GM12878 (cell line): ENCODE measurements around the gene SPATA1. TPM values are rescaled to one million over a fixed set of nuclear protein-coding genes. Genes with fewer than 3 reads are reported as not detected.

Experiments
- ATAC-seq: fragments of 200-7000 bp; cut with Tn5 transposase; 3 replicates; pipeline ENCODE4 v1.9.1; 2020; ENCODE audit warnings: mild to moderate bottlenecking, moderate library complexity
- BruUV-seq: library from RNA; stranded (reverse); fragments of 400-500 nt; replicated peaks from 2 replicates; lab custom pipeline; 2021; lab: Mats Ljungman, UMichigan
- CTCF ChIA-PET: fragments of 300-600 bp; sonication (Branson Sonifier 250); formaldehyde crosslinking; extraction: SDS; loops from one replicate; lab custom pipeline; 2021; ENCODE audit warnings: inconsistent platforms; lab: Yijun Ruan, JAX
- POLR2A ChIA-PET: fragments of 350-600 bp; formaldehyde crosslinking; extraction: SDS; loops from one replicate; lab custom pipeline; 2021; ENCODE audit warnings: inconsistent platforms; lab: Charles Lee
- RAD21 ChIA-PET: fragments of 300-600 bp; sonication (Branson Sonifier 250); formaldehyde crosslinking; loops from one replicate; lab custom pipeline; 2023; ENCODE audit warnings: antibody characterized with exemption; ENCODE audit not compliant: unreplicated experiment; lab: Charles Lee
- SMC1A ChIA-PET: fragments of 300-600 bp; sonication (Branson Sonifier 250); formaldehyde crosslinking; loops from one replicate; lab custom pipeline; 2023; ENCODE audit not compliant: unreplicated experiment, uncharacterized antibody; lab: Charles Lee
- DNase-seq: peaks from one replicate; pipeline ENCODE4 v3.0.0-alpha.2; 2011; ENCODE audit warnings: low read depth, low spot score
- FAIRE-seq: peaks from 3 replicates; lab custom pipeline; 2011; peaks lifted over from hg19 to GRCh38; lab: Jason Lieb, UNC
- H2AFZ ChIP-seq: 2 replicates; pipeline ENCODE4 v1.6.0; 2011; ENCODE audit warnings: low read depth, low read length, control low read depth; ENCODE audit not compliant: control insufficient read depth
- H3K27ac ChIP-seq: 2 replicates; pipeline ENCODE4 v1.5.1; 2011; ENCODE audit warnings: control low read depth; ENCODE audit not compliant: control insufficient read depth, insufficient read depth
- H3K27me3 ChIP-seq, 2 experiments: replicated peaks in 1 of 2; 2 replicates each; pipeline versions ENCODE4 v1.6.0 to v1.6.1; 2011; ENCODE audit warnings: low read length in 1 of 2; ENCODE audit not compliant: control insufficient read depth in 2 of 2, insufficient read depth in 2 of 2
- H3K36me3 ChIP-seq, 2 experiments: 2 replicates each; pipeline ENCODE4 v1.5.1; 2011; ENCODE audit warnings: low read length in 1 of 2; ENCODE audit not compliant: control insufficient read depth in 2 of 2, insufficient read depth in 2 of 2
- H3K4me1 ChIP-seq: 2 replicates; pipeline ENCODE4 v1.6.1; 2011; ENCODE audit warnings: mild to moderate bottlenecking, low read length, moderate library complexity, mixed read lengths; ENCODE audit not compliant: control insufficient read depth, insufficient read depth
- H3K4me2 ChIP-seq: 2 replicates; pipeline ENCODE4 v1.6.0; 2011; ENCODE audit warnings: control low read depth; ENCODE audit not compliant: control insufficient read depth, insufficient read depth
- H3K4me3 ChIP-seq: fragments of 200-600 bp; sonication (generic); 2 replicates; pipeline ENCODE4 v1.5.1; 2016
- H3K79me2 ChIP-seq: 2 replicates; pipeline ENCODE4 v1.6.0; 2011; ENCODE audit warnings: low read length; ENCODE audit not compliant: control insufficient read depth, insufficient read depth
- H3K9ac ChIP-seq: 2 replicates; pipeline ENCODE4 v1.8.0; 2011; ENCODE audit warnings: low read length, control low read depth, mixed read lengths; ENCODE audit not compliant: control insufficient read depth, insufficient read depth
- H3K9me3 ChIP-seq: replicated peaks from 3 replicates; pipeline ENCODE4 v1.5.1; 2011; ENCODE audit warnings: mild to moderate bottlenecking, low read length; ENCODE audit not compliant: control insufficient read depth, insufficient read depth
- H4K20me1 ChIP-seq: 2 replicates; pipeline ENCODE4 v1.6.0; 2011; ENCODE audit not compliant: control insufficient read depth, insufficient read depth
- CREB1 ChIP-seq: IDR thresholded peaks from 2 replicates; pipeline ENCODE4 v1.6.1; 2012; ENCODE audit warnings: low read depth, mild to moderate bottlenecking, inconsistent platforms
- EGR1 ChIP-seq, 2 experiments: IDR thresholded peaks; 1 replicate in 1 of 2; 2 replicates in 1 of 2; pipeline ENCODE4 v1.6.1; 2011 to 2012; ENCODE audit warnings: low read depth in 2 of 2, low read length in 2 of 2, borderline replicate concordance in 1 of 2, mild to moderate bottlenecking in 1 of 2, moderate library complexity in 1 of 2
- FOXK2 ChIP-seq: fragments of 450-650 bp; IDR thresholded peaks from 2 replicates; pipeline ENCODE4 v1.6.1; 2017; ENCODE audit warnings: mild to moderate bottlenecking, moderate library complexity
- GATAD2B ChIP-seq: fragments of 450-650 bp; conservative IDR thresholded peaks from 2 replicates; pipeline ENCODE4 v1.6.1; 2017; ENCODE audit warnings: low read depth, mild to moderate bottlenecking, moderate library complexity
- HCFC1 ChIP-seq: fragments of 150-350 bp; IDR thresholded peaks from 2 replicates; pipeline ENCODE4 v1.6.1; 2014; ENCODE audit warnings: low read length
- LARP7 ChIP-seq: fragments of 450-650 bp; IDR thresholded peaks from 2 replicates; pipeline ENCODE4 v1.6.1; 2017; ENCODE audit warnings: mild to moderate bottlenecking
- MTA3 ChIP-seq: IDR thresholded peaks from 2 replicates; pipeline ENCODE4 v1.6.1; 2012; ENCODE audit warnings: low read length, inconsistent platforms, borderline replicate concordance
- NR2F1 ChIP-seq: fragments of 450-650 bp; conservative IDR thresholded peaks from 2 replicates; pipeline ENCODE4 v1.6.1; 2017; ENCODE audit warnings: mild to moderate bottlenecking
- RAD51 ChIP-seq: fragments of 450-650 bp; IDR thresholded peaks from 2 replicates; pipeline ENCODE4 v1.6.1; 2016; ENCODE audit warnings: moderate library complexity, mild to moderate bottlenecking, inconsistent platforms
- SIN3A ChIP-seq: IDR thresholded peaks from 2 replicates; pipeline ENCODE4 v1.6.1; 2012; ENCODE audit warnings: low read depth, low read length, improper control_type of control experiment
- SMARCA5 ChIP-seq: fragments of 450-650 bp; IDR thresholded peaks from 2 replicates; pipeline ENCODE4 v1.6.1; 2017; ENCODE audit warnings: mild to moderate bottlenecking
- WGBS: methylation state at CpG from one replicate; pipeline ENCODE4 v1.1.6; 2016; ENCODE audit warnings: low lambda C conversion rate; ENCODE audit not compliant: insufficient replicate concordance, insufficient coverage; ENCODE audit errors: missing lambda C conversion rate; 5-methylcytosine and 5-hydroxymethylcytosine counted together
- in situ Hi-C: fragments of 300-500 bp; cut with MboI; formaldehyde crosslinking; loops from 9 replicates; pipeline ENCODE4 v1.14.3; 2018; ENCODE audit warnings: mixed read lengths
- intact Hi-C: fragments of 100-400 bp; cut with micrococcal nuclease; formaldehyde crosslinking; loops from one replicate; pipeline ENCODE4 v1.14.2; 2022; ENCODE audit not compliant: unreplicated experiment
- polyA plus RNA-seq, 11 experiments: library from polyadenylated mRNA; depleted of rRNA in 4 of 11; unstranded in 6 of 11; stranded (reverse) in 5 of 11; fragments of >200 nt; fragmentation: Nextera tagmentation in 4 of 11; fragmentation: Illumina TruSeq in 1 of 11; extraction: Ambion mirVana in 4 of 11; extraction: Trizol in 1 of 11; gene quantifications; 1 replicate in 1 of 11; 2 replicates in 10 of 11; pipeline versions ENCODE4 v1.2.1 to v1.2.3, GENCODE V29; 2011 to 2016; ENCODE audit warnings: inconsistent platforms in 2 of 11, missing spikeins in 2 of 11, low read depth in 1 of 11
- total RNA-seq, 4 experiments: library from RNA; depleted of rRNA in 3 of 4; stranded (reverse); fragments of >200 nt in 3 of 4; fragmentation: Illumina TruSeq in 1 of 4; extraction: Trizol in 1 of 4; gene quantifications; 2 replicates each; pipeline versions ENCODE4 v1.2.1 to v1.2.3, GENCODE V29; 2013 to 2021
- TF ChIP-seq, protein P1 (sequence below): fragments of 450-650 bp; IDR thresholded peaks from 2 replicates; pipeline ENCODE4 v1.6.1; 2017; ENCODE audit warnings: mild to moderate bottlenecking, moderate library complexity
- TF ChIP-seq, protein P2 (sequence below): fragments of 450-650 bp; conservative IDR thresholded peaks from 2 replicates; pipeline ENCODE4 v1.6.1; 2017; ENCODE audit warnings: mild to moderate bottlenecking, moderate library complexity

The SPATA1 gene
- total and polyA plus RNA-seq, 10 of the 15 experiments (the other 5 are each of a cell fraction or from before 2014, with no cell fraction given): 0.74 to 2.4 (median 1.9) TPM

DNA sequence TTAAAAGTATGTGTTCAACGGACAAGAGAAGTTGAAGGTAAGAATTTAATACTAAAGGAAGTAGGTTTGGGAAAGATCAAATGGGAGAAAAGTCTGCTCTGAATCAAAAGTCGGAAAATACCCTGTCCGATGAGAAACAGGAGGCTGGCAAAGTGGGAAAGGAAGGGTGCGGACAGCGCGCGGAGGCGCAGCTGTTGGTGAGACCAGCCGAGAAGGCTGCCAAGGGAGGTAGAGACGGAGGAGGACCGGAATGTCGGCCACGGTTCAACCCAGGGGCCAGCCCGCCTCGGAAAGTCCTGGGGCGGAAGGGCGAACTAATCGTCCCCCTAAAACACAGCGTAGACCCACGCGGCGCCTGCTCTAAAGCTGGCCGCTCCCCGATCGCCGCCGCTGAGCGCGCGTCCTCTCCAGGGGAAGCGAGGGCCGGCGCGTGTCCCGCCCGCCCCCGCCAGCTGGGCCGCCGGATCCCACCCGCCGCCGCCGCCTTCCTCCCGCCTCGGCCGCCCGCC lies 639 bp upstream of the SPATA1 start:
- Histone ChIP-seq H3K4me1 (no peaks in the 10 kb centered on the region), H3K27ac (peak overlapping the region; percentile 91), H3K9me3 (peaks cover 2% of the 10 kb centered on the region; the same call in 1 of the 3 replicates), H3K4me3 (peak overlapping the region; percentile 85), H3K9ac (peak overlapping the region; percentile 86), H3K36me3 (peaks cover 0 to 6% of the 10 kb centered on the region in 2 experiments; a peak in 1 of 4 replicates), H3K4me2 (peak overlapping the region; percentile 98; the same call in 1 of the 2 replicates), H2AFZ (peak overlapping the region; percentile 77), H4K20me1 (no peaks in the 10 kb centered on the region), H3K79me2 (peaks cover 62% of the 10 kb centered on the region), H3K27me3 (no peaks in the 10 kb centered on the region)
- DNase-seq: no peak
- intact Hi-C loops (loop anchor here (1.0 to 2.0 kb wide), 3 partner anchors 26 to 115 kb away; partner anchors contain the start of gene RPF1), in situ Hi-C loops (no loop called here)
- under 1% methylated on average over 37 of the region's 47 CpGs for WGBS
- TF ChIP-seq SIN3A (peak; percentile 74), MTA3 (0 out of 2 replicates have a peak, but pooled peaks have one; percentile 4), FOXK2 (no peak), HCFC1 (no peak), LARP7 (peak; percentile 91), CREB1 (0 out of 2 replicates have a peak, but pooled peaks have one; percentile 2), EGR1 (IDR thresholded peaks at IDR 0.05; ENCODE audit: borderline replicate concordance in 1 of 2, low read depth in 2 of 2, low read length in 2 of 2) (peak in 1 of 2 experiments; percentile 94; a peak in 2 of 3 replicates), NR2F1 (0 out of 2 replicates have a peak, but pooled peaks have one; percentile 23), RAD51 (no peak), GATAD2B (peak; percentile 43), SMARCA5 (0 out of 2 replicates have a peak, but pooled peaks have one; percentile 39)
- TF ChIP-seq, protein P1, sequence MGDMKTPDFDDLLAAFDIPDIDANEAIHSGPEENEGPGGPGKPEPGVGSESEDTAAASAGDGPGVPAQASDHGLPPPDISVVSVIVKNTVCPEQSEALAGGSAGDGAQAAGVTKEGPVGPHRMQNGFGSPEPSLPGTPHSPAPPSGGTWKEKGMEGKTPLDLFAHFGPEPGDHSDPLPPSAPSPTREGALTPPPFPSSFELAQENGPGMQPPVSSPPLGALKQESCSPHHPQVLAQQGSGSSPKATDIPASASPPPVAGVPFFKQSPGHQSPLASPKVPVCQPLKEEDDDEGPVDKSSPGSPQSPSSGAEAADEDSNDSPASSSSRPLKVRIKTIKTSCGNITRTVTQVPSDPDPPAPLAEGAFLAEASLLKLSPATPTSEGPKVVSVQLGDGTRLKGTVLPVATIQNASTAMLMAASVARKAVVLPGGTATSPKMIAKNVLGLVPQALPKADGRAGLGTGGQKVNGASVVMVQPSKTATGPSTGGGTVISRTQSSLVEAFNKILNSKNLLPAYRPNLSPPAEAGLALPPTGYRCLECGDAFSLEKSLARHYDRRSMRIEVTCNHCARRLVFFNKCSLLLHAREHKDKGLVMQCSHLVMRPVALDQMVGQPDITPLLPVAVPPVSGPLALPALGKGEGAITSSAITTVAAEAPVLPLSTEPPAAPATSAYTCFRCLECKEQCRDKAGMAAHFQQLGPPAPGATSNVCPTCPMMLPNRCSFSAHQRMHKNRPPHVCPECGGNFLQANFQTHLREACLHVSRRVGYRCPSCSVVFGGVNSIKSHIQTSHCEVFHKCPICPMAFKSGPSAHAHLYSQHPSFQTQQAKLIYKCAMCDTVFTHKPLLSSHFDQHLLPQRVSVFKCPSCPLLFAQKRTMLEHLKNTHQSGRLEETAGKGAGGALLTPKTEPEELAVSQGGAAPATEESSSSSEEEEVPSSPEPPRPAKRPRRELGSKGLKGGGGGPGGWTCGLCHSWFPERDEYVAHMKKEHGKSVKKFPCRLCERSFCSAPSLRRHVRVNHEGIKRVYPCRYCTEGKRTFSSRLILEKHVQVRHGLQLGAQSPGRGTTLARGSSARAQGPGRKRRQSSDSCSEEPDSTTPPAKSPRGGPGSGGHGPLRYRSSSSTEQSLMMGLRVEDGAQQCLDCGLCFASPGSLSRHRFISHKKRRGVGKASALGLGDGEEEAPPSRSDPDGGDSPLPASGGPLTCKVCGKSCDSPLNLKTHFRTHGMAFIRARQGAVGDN: 0 out of 2 replicates have a peak, but pooled peaks have one; percentile 40
- TF ChIP-seq, protein P2, sequence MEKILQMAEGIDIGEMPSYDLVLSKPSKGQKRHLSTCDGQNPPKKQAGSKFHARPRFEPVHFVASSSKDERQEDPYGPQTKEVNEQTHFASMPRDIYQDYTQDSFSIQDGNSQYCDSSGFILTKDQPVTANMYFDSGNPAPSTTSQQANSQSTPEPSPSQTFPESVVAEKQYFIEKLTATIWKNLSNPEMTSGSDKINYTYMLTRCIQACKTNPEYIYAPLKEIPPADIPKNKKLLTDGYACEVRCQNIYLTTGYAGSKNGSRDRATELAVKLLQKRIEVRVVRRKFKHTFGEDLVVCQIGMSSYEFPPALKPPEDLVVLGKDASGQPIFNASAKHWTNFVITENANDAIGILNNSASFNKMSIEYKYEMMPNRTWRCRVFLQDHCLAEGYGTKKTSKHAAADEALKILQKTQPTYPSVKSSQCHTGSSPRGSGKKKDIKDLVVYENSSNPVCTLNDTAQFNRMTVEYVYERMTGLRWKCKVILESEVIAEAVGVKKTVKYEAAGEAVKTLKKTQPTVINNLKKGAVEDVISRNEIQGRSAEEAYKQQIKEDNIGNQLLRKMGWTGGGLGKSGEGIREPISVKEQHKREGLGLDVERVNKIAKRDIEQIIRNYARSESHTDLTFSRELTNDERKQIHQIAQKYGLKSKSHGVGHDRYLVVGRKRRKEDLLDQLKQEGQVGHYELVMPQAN: peak; percentile 60; the same call in 1 of the 2 replicates
- peak; percentile 66 for ATAC-seq
- CTCF ChIA-PET: interaction anchor here (0.7 to 4.8 kb wide), 6 partner anchors 10 to 117 kb away, joined by 3 to 43 read pairs (median 4); partner anchors contain the start of genes CTBS and RPF1
- SMC1A ChIA-PET: interaction anchor here (0.6 to 4.8 kb wide), 5 partner anchors 25 to 182 kb away, joined by 3 to 61 read pairs (median 7); partner anchors contain the start of genes CTBS and RPF1
- no TSS peak for BruUV-seq
- FAIRE-seq: no peak
- RAD21 ChIA-PET: interaction anchor here (0.7 to 2.4 kb wide), 8 partner anchors 24 to 188 kb away, joined by 3 to 26 read pairs (median 4); partner anchors contain the start of gene CTBS
- POLR2A ChIA-PET: interaction anchor here (0.8 to 4.7 kb wide), 13 partner anchors 11 to 566 kb away, joined by 3 to 60 read pairs (median 3); partner anchors contain the start of genes CTBS and RPF1
